ENCODE data around the gene FTCDNL1.

FTCDNL1 gene

GRCh38 chr2:199811346-199811745, 39.6 kb downstream of the FTCDNL1 start:
- no peaks in the 10 kb centered on the region for H3K9me3 ChIP-seq (ENCODE audit: control insufficient read depth, insufficient read depth, low read depth, low read length)
- ChIA-PET CTCF (no interaction called here), POLR2A (no interaction called here)
- no peak overlapping the region for H3K4me3 ChIP-seq (ENCODE audit: low read depth, low read length)
- H3K4me1 ChIP-seq (ENCODE audit: control insufficient read depth, insufficient read depth, low read length): peaks cover 5% of the 10 kb centered on the region
- TF ChIP-seq GLI4 (tag by site-specific recombination; IDR thresholded peaks at IDR 0.05): no peak
- TF ChIP-seq ZNF335 (tag by site-specific recombination; conservative IDR thresholded peaks at IDR 0.05): no peak
- no peak for TF ChIP-seq BCL11B (tag by site-specific recombination; IDR thresholded peaks at IDR 0.05; ENCODE audit: low read depth)
- no peaks in the 10 kb centered on the region for H3K36me3 ChIP-seq (ENCODE audit: control insufficient read depth in 2 of 2, insufficient read depth in 1 of 2, low read length in 2 of 2)
- no peak overlapping the region for H3K27ac ChIP-seq (ENCODE audit: extremely low read depth, low read depth, low read length)

GRCh38 chr2:199810422-199811171, 40.4 kb downstream of the FTCDNL1 start:
- no peaks in the 10 kb centered on the region for H3K36me3 ChIP-seq (ENCODE audit: control insufficient read depth in 2 of 2, insufficient read depth in 1 of 2, low read length in 2 of 2)
- POLR2A ChIA-PET: no interaction called here
- TF ChIP-seq SP7 (tag by site-specific recombination; IDR thresholded peaks at IDR 0.05): 0 out of 2 replicates have a peak, but pooled peaks have one; percentile 52
- TF ChIP-seq ZNF140 (tag by site-specific recombination; IDR thresholded peaks at IDR 0.05): no peak
- peak; percentile 36; the same call in 1 of the 2 replicates for TF ChIP-seq ZBTB6 (tag by site-specific recombination; IDR thresholded peaks at IDR 0.05)
- TF ChIP-seq ZEB2 (tag by site-specific recombination; IDR thresholded peaks at IDR 0.05): no peak
- TF ChIP-seq ZNF391 (tag by site-specific recombination; IDR thresholded peaks at IDR 0.05; ENCODE audit: borderline replicate concordance, low read depth): no peak
- TF ChIP-seq ZNF792 (tag by site-specific recombination; IDR thresholded peaks at IDR 0.05): no peak
- H3K27ac ChIP-seq (ENCODE audit: extremely low read depth, low read depth, low read length): no peak overlapping the region
- no peak overlapping the region for H3K4me3 ChIP-seq (ENCODE audit: low read depth, low read length)
- CTCF ChIA-PET: interaction anchor here (0.7 kb wide), 1 partner anchor 13 kb away, joined by 3 read pairs; no protein-coding TSS in a partner anchor
- H3K9me3 ChIP-seq (ENCODE audit: control insufficient read depth, insufficient read depth, low read depth, low read length): no peaks in the 10 kb centered on the region
- peaks cover 8% of the 10 kb centered on the region for H3K4me1 ChIP-seq (ENCODE audit: control insufficient read depth, insufficient read depth, low read length)

DNA sequence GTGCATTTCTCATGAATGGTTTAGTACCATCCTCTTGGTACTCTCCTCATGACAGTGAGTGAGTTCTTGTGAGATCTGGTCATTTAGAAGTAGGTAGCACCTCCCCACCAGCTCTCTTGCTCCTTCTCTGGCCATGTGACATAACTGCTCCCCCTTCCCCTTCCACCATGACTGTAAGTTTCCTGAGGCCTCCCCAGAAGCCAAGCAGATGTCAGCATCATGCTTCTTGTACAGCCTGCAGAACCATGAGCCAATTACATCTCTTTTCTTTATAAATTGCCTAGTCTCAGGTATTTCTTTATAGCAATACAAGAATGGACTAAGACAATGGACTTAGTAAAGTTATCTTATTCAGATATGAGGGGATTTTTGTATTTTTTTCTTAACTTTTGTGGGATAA, 43.0 kb downstream of the FTCDNL1 start:
- ChIA-PET CTCF (no interaction called here), POLR2A (no interaction called here)
- Histone ChIP-seq H3K27ac (ENCODE audit: extremely low read depth, low read depth, low read length) (no peak overlapping the region), H3K4me3 (ENCODE audit: low read depth, low read length) (no peak overlapping the region), H3K4me1 (ENCODE audit: control insufficient read depth, insufficient read depth, low read length) (peaks cover 7% of the 10 kb centered on the region; the same call in 1 of the 2 replicates), H3K9me3 (ENCODE audit: control insufficient read depth, insufficient read depth, low read depth, low read length) (no peaks in the 10 kb centered on the region), H3K36me3 (ENCODE audit: control insufficient read depth in 2 of 2, insufficient read depth in 1 of 2, low read length in 2 of 2) (no peaks in the 10 kb centered on the region)
- TF ChIP-seq SETDB1 (IDR thresholded peaks at IDR 0.05; ENCODE audit: insufficient read length, low read length): peak; percentile 33
- TF ChIP-seq BCL11B (tag by site-specific recombination; IDR thresholded peaks at IDR 0.05; ENCODE audit: low read depth): no peak
- peak; percentile 83; the same call in 1 of the 2 replicates for TF ChIP-seq ZNF776 (tag by site-specific recombination; IDR thresholded peaks at IDR 0.05; ENCODE audit: borderline replicate concordance)

DNA sequence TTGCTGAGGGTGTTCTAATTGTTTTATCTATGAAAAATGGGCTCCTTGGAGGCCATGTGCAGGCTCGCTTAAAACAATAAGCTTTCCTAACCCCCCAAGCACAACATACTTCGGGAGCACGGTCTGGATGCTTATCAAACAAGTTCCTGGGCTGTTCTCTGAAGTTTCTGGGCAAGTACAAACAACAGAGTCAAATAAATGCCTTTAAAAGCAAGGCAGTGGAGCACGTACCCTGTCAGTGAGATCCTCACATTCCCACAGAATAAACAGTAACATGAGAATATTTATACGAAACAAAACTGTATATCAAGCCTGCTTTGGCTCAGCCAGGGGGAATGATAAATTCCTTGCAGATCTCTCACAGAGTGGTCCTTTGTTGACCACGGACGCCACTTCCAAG, 44.8 kb downstream of the FTCDNL1 start:
- ChIA-PET POLR2A (no interaction called here), CTCF (interaction anchor here (0.7 to 1.3 kb wide), 2 partner anchors 33 to 66 kb away, joined by 3 to 5 read pairs; no protein-coding TSS in a partner anchor)
- Histone ChIP-seq H3K9me3 (ENCODE audit: control insufficient read depth, insufficient read depth, low read depth, low read length) (no peaks in the 10 kb centered on the region), H3K4me1 (ENCODE audit: control insufficient read depth, insufficient read depth, low read length) (peaks cover 7% of the 10 kb centered on the region; the same call in 1 of the 2 replicates), H3K36me3 (ENCODE audit: control insufficient read depth in 2 of 2, insufficient read depth in 1 of 2, low read length in 2 of 2) (no peaks in the 10 kb centered on the region), H3K4me3 (ENCODE audit: low read depth, low read length) (no peak overlapping the region), H3K27ac (ENCODE audit: extremely low read depth, low read depth, low read length) (peak overlapping the region; percentile 50)
- TF ChIP-seq ZXDB (tag by site-specific recombination; IDR thresholded peaks at IDR 0.05) (peak; percentile 40; the same call in 1 of the 2 replicates), GLIS1 (tag by site-specific recombination; IDR thresholded peaks at IDR 0.05) (peak; percentile 85), OVOL3 (tag by site-specific recombination; IDR thresholded peaks at IDR 0.05) (no peak), ZBTB17 (tag by site-specific recombination; IDR thresholded peaks at IDR 0.05) (0 out of 2 replicates have a peak, but pooled peaks have one; percentile 14), ZNF335 (tag by site-specific recombination; conservative IDR thresholded peaks at IDR 0.05) (no peak), ZNF292 (tag by site-specific recombination; IDR thresholded peaks at IDR 0.05; ENCODE audit: borderline replicate concordance, low read depth) (no peak), ZNF112 (tag by site-specific recombination; IDR thresholded peaks at IDR 0.05) (no peak), MZF1 (tag by site-specific recombination; IDR thresholded peaks at IDR 0.05; ENCODE audit: borderline replicate concordance) (peak; percentile 56; the same call in 1 of the 2 replicates), FEZF1 (tag by site-specific recombination; IDR thresholded peaks at IDR 0.05) (peak; percentile 58), PRDM4 (tag by site-specific recombination; IDR thresholded peaks at IDR 0.05) (no peak), SP3 (tag by site-specific recombination; IDR thresholded peaks at IDR 0.05) (no peak), ZNF596 (tag by site-specific recombination; IDR thresholded peaks at IDR 0.05) (no peak), TCF7L2 (IDR thresholded peaks at IDR 0.05; ENCODE audit: borderline replicate concordance, low read depth, low read length) (peak; percentile 33; the same call in 1 of the 2 replicates), ZNF341 (tag by site-specific recombination; IDR thresholded peaks at IDR 0.05; ENCODE audit: low read depth) (peak; percentile 47), ZBTB20 (tag by site-specific recombination; IDR thresholded peaks at IDR 0.05) (peak; percentile 59; the same call in 1 of the 2 replicates)

All from HEK293 (cell line).